Measurements from ENCODE around the gene BANP.

- TF ChIP-seq CTCF (IDR thresholded peaks at IDR 0.05) (no peak), POLR2A (IDR thresholded peaks at IDR 0.05) (no peak)
Observed at GRCh38 chr16:88077328-88078108, 126.3 kb downstream of the BANP start.
